ENCODE measurements around the gene CDS1. TPM values are rescaled to one million over a fixed set of nuclear protein-coding genes. Genes with fewer than 3 reads are reported as not detected.

Gene CDS1
- total and polyA plus RNA-seq, 10 of the 15 experiments (the other 5 are each of a cell fraction or from before 2014, with no cell fraction given) = 0.03 TPM; not detected in 8

DNA sequence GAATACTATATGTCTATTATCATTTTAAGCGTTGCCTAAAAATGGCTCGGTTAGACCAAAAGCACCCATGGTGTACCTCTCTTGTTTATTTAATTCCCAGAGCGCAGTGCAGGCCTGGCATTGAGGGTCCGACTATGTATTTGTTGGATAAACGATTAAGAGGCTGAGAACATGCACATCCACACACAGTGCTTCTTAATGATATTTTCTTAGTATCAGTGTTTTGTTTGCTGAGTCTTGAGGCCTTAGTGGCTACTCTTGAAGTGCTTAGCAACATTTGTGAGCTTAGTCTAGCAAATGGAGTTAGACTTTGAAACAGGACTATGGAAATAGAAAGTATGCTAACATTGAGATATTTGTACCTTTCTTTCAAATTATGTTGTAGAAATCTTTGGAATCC, 43.7 kb downstream of the CDS1 start:
- no peak overlapping the region for H3K4me2 ChIP-seq (ENCODE audit: control insufficient read depth, insufficient read depth)
- ATAC-seq (no peak), FAIRE-seq (no peak), DNase-seq (ENCODE audit: low read depth, low spot score) (no peak)
- H3K27me3 ChIP-seq (replicated peaks in 1 of 2; ENCODE audit: control insufficient read depth in 2 of 2, insufficient read depth in 2 of 2, low read length in 1 of 2) = no peaks in the 10 kb centered on the region
- BruUV-seq (replicated peaks) = no TSS peak
- ChIA-PET SMC1A (ENCODE audit: uncharacterized antibody, unreplicated experiment) (interaction anchor here (1.4 kb wide), 1 partner anchor 14 kb away, joined by 3 read pairs; no protein-coding TSS in a partner anchor), RAD21 (ENCODE audit: unreplicated experiment) (no interaction called here), CTCF (no interaction called here), POLR2A (no interaction called here)
- no peak overlapping the region for H3K9ac ChIP-seq (ENCODE audit: control insufficient read depth, insufficient read depth, low read length)
- no peak overlapping the region for H3K4me3 ChIP-seq
- in situ Hi-C loops (cut with MboI) (no loop called here), intact Hi-C loops (cut with micrococcal nuclease; ENCODE audit: unreplicated experiment) (no loop called here)
- H3K79me2 ChIP-seq (ENCODE audit: control insufficient read depth, insufficient read depth, low read length) = no peaks in the 10 kb centered on the region
- WGBS (ENCODE audit: insufficient coverage, insufficient replicate concordance, low lambda C conversion rate, missing lambda C conversion rate) = 17% methylated on average over 5 of the region's 5 CpGs
- H2AFZ ChIP-seq (ENCODE audit: control insufficient read depth, low read depth, low read length) = no peak overlapping the region
- H3K4me1 ChIP-seq (ENCODE audit: control insufficient read depth, insufficient read depth, low read length) = no peaks in the 10 kb centered on the region
- H4K20me1 ChIP-seq (ENCODE audit: control insufficient read depth, insufficient read depth) = no peaks in the 10 kb centered on the region
- H3K9me3 ChIP-seq (replicated peaks; ENCODE audit: control insufficient read depth, insufficient read depth, low read length) = no peaks in the 10 kb centered on the region
- TF ChIP-seq ZBTB40 (IDR thresholded peaks at IDR 0.05; ENCODE audit: borderline replicate concordance) = no peak
- no peak for TF ChIP-seq HDAC6 (IDR thresholded peaks at IDR 0.05; ENCODE audit: unreplicated experiment)
- TF ChIP-seq, protein P1, sequence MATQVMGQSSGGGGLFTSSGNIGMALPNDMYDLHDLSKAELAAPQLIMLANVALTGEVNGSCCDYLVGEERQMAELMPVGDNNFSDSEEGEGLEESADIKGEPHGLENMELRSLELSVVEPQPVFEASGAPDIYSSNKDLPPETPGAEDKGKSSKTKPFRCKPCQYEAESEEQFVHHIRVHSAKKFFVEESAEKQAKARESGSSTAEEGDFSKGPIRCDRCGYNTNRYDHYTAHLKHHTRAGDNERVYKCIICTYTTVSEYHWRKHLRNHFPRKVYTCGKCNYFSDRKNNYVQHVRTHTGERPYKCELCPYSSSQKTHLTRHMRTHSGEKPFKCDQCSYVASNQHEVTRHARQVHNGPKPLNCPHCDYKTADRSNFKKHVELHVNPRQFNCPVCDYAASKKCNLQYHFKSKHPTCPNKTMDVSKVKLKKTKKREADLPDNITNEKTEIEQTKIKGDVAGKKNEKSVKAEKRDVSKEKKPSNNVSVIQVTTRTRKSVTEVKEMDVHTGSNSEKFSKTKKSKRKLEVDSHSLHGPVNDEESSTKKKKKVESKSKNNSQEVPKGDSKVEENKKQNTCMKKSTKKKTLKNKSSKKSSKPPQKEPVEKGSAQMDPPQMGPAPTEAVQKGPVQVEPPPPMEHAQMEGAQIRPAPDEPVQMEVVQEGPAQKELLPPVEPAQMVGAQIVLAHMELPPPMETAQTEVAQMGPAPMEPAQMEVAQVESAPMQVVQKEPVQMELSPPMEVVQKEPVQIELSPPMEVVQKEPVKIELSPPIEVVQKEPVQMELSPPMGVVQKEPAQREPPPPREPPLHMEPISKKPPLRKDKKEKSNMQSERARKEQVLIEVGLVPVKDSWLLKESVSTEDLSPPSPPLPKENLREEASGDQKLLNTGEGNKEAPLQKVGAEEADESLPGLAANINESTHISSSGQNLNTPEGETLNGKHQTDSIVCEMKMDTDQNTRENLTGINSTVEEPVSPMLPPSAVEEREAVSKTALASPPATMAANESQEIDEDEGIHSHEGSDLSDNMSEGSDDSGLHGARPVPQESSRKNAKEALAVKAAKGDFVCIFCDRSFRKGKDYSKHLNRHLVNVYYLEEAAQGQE (IDR thresholded peaks at IDR 0.05; ENCODE audit: low read depth, low read length) = no peak
- TF ChIP-seq EED (IDR thresholded peaks at IDR 0.05; ENCODE audit: low read depth) = no peak
- no peak for TF ChIP-seq PAX8 (IDR thresholded peaks at IDR 0.05)
- TF ChIP-seq BCL11A (IDR thresholded peaks at IDR 0.05; ENCODE audit: low read depth, low read length) = no peak
- TF ChIP-seq ZBTB33 (IDR thresholded peaks at IDR 0.05) = no peak
- TF ChIP-seq, protein P2, sequence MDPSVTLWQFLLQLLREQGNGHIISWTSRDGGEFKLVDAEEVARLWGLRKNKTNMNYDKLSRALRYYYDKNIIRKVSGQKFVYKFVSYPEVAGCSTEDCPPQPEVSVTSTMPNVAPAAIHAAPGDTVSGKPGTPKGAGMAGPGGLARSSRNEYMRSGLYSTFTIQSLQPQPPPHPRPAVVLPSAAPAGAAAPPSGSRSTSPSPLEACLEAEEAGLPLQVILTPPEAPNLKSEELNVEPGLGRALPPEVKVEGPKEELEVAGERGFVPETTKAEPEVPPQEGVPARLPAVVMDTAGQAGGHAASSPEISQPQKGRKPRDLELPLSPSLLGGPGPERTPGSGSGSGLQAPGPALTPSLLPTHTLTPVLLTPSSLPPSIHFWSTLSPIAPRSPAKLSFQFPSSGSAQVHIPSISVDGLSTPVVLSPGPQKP (IDR thresholded peaks at IDR 0.05; ENCODE audit: low read depth, low read length) = no peak
- no peak overlapping the region for H3K27ac ChIP-seq (ENCODE audit: control insufficient read depth, insufficient read depth)
- H3K36me3 ChIP-seq (ENCODE audit: control insufficient read depth in 2 of 2, insufficient read depth in 2 of 2, low read length in 1 of 2) = no peaks in the 10 kb centered on the region
